ENCODE data around the gene ELP1. TPM values are rescaled to one million over a fixed set of nuclear protein-coding genes. Genes with fewer than 3 reads are reported as not detected.

The ELP1 gene
- total RNA-seq, 3 donors from 2014 or later (not counting 1 experiment from before 2014, with no cell fraction given) = 21.8 to 33.0 (median 28.2) TPM

DNA sequence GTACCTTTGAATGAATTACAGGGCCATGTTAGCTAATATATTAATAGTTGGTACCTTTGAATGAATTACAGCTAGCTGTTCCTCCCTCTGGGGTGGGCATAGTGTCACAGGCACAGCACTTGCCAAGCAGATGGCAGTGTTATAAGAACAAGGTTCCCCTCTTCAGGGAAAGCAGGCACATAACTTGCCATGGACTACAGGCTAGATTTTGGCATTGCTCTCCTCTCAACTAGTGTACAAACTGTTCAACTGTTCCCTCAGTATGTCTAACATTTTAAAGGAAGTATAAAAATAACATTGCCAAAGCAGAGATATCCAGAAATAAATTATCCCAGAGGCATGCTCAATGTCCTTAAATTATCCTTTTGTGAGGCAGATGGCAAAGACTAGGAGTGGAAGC, 34.0 kb upstream of the ELP1 start:
- no peak for ATAC-seq

DNA sequence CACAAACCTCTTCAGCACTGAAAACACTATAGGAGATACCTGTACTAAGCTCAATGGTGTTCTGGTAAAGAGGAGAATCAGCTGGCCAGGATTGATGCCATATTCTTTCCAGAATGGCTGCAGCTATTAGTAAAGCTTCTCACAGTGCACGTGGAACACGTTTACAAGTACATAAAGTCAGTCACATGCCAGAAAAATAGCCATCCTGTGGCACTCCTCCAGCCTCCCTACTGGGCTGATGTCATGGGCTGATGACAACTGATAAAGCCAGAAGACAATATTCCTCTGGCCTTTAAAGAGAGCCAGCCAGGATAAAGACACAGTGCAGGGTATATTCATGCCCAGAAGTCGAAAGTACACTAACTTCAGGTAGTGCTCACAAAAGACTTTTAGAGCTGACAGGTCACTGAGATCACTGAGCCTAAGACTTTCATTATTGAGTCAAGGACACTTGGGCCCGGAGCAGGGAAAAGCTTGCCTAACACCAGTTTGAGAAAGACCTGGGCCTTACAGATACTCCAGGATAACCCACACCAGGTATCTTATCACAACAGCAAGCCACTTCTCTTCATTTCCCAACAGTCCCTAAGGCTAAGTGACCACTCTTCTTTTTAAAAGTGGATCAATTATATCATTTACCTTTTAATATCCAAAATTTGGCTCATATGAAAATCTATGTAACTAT, 29.7 kb upstream of the ELP1 start:
- Mint-ChIP-seq H3K27me3 (ENCODE audit: low read depth in 2 of 2) (no peaks in the 10 kb centered on the region), H3K27ac (no peak overlapping the region), H3K36me3 (no peaks in the 10 kb centered on the region), H3K9me3 (no peaks in the 10 kb centered on the region), H3K4me1 (no peaks in the 10 kb centered on the region), H3K4me3 (no peak overlapping the region)
- no peaks in the 10 kb centered on the region for H3K4me1 ChIP-seq (ENCODE audit: control insufficient read depth, insufficient read depth, low read length)
- TF ChIP-seq, protein P1, sequence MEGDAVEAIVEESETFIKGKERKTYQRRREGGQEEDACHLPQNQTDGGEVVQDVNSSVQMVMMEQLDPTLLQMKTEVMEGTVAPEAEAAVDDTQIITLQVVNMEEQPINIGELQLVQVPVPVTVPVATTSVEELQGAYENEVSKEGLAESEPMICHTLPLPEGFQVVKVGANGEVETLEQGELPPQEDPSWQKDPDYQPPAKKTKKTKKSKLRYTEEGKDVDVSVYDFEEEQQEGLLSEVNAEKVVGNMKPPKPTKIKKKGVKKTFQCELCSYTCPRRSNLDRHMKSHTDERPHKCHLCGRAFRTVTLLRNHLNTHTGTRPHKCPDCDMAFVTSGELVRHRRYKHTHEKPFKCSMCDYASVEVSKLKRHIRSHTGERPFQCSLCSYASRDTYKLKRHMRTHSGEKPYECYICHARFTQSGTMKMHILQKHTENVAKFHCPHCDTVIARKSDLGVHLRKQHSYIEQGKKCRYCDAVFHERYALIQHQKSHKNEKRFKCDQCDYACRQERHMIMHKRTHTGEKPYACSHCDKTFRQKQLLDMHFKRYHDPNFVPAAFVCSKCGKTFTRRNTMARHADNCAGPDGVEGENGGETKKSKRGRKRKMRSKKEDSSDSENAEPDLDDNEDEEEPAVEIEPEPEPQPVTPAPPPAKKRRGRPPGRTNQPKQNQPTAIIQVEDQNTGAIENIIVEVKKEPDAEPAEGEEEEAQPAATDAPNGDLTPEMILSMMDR (IDR thresholded peaks at IDR 0.05) = no peak
- no peaks in the 10 kb centered on the region for H3K9me3 ChIP-seq (ENCODE audit: control insufficient read depth, insufficient read depth, low read length)
- no peak for DNase-seq
- H3K36me3 ChIP-seq (ENCODE audit: control insufficient read depth, insufficient read depth, low read length) = no peaks in the 10 kb centered on the region
- ATAC-seq = no peak
- intact Hi-C loops (cut with micrococcal nuclease) = no loop called here
- no peak overlapping the region for H3K27ac ChIP-seq (ENCODE audit: low read length)
- no peak overlapping the region for H3K4me3 ChIP-seq (ENCODE audit: low read length)
- H3K27me3 ChIP-seq (ENCODE audit: control insufficient read depth, insufficient read depth, low read length) = no peaks in the 10 kb centered on the region
- WGBS (ENCODE audit: insufficient coverage) = 92% methylated on average over 4 of the region's 4 CpGs

More for the DNA sequence above, 34.0 kb upstream of the ELP1 start:
- Mint-ChIP-seq H3K4me3 (no peak overlapping the region), H3K27me3 (ENCODE audit: low read depth in 2 of 2) (no peaks in the 10 kb centered on the region), H3K4me1 (no peaks in the 10 kb centered on the region), H3K36me3 (no peaks in the 10 kb centered on the region), H3K9me3 (no peaks in the 10 kb centered on the region), H3K27ac (no peak overlapping the region)
- TF ChIP-seq, protein P1 (IDR thresholded peaks at IDR 0.05) = no peak
- no peak for DNase-seq
- intact Hi-C loops (cut with micrococcal nuclease) = no loop called here
- H3K27ac ChIP-seq (ENCODE audit: low read length) = no peak overlapping the region
- H3K4me3 ChIP-seq (ENCODE audit: low read length) = no peak overlapping the region
- no peaks in the 10 kb centered on the region for H3K27me3 ChIP-seq (ENCODE audit: control insufficient read depth, insufficient read depth, low read length)
- H3K4me1 ChIP-seq (ENCODE audit: control insufficient read depth, insufficient read depth, low read length) = no peaks in the 10 kb centered on the region
- H3K9me3 ChIP-seq (ENCODE audit: control insufficient read depth, insufficient read depth, low read length) = no peaks in the 10 kb centered on the region
- no peaks in the 10 kb centered on the region for H3K36me3 ChIP-seq (ENCODE audit: control insufficient read depth, insufficient read depth, low read length)

DNA sequence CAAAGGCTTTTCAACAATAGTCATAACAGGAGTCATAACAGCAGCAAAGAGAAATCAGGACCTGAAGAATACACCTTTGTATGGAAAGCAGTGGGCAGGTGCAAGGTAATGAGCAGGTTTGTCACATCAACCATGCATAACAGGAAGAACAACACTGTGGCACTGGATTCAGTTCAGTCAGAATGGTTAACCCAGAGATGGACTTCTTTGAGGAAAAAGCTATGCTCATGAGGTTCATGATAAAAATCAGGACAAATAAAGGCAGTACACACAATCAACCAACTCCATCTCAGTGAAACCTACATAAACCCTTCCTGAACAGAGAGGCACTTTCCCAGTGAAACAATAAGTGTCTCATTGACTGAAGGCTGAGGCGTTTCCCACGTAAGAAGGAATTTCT, 27.2 kb upstream of the ELP1 start:
- no peak for ATAC-seq
- TF ChIP-seq, protein P1 (IDR thresholded peaks at IDR 0.05) = no peak
- H3K4me3 Mint-ChIP-seq = no peak overlapping the region

DNA sequence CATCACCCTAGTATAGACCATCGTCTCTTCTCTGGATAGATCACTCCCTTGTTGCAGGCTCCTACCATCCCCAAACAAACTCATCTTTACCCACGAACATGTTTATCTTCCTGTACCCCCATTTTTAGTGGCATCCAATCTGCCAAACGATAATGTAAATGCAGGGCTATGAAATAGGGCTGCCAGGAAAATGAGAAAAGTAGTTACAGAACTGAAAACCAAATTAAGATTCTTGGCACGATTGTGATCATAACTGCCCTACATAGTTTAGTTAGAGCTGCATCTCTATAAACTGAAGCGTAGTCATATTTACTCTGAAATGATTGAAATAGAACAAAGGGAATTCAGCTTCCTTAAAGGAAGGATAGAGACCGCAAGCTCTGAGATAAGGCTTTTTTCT, 26.4 kb upstream of the ELP1 start:
- DNase-seq (no peak), ATAC-seq (no peak)
- Histone ChIP-seq H3K4me3 (ENCODE audit: low read length) (no peak overlapping the region), H3K4me1 (ENCODE audit: control insufficient read depth, insufficient read depth, low read length) (no peaks in the 10 kb centered on the region), H3K27ac (ENCODE audit: low read length) (no peak overlapping the region), H3K9me3 (ENCODE audit: control insufficient read depth, insufficient read depth, low read length) (no peaks in the 10 kb centered on the region), H3K36me3 (ENCODE audit: control insufficient read depth, insufficient read depth, low read length) (no peaks in the 10 kb centered on the region), H3K27me3 (ENCODE audit: control insufficient read depth, insufficient read depth, low read length) (no peaks in the 10 kb centered on the region)
- Mint-ChIP-seq H3K36me3 (no peaks in the 10 kb centered on the region), H3K4me3 (no peak overlapping the region), H3K9me3 (no peaks in the 10 kb centered on the region), H3K4me1 (no peaks in the 10 kb centered on the region), H3K27ac (no peak overlapping the region), H3K27me3 (ENCODE audit: low read depth in 2 of 2) (no peaks in the 10 kb centered on the region)
- whole genome bisulfite sequencing (ENCODE audit: insufficient coverage) = 76% methylated on average over 5 of the region's 6 CpGs
- intact Hi-C loops (cut with micrococcal nuclease) = no loop called here
- TF ChIP-seq, protein P1 (IDR thresholded peaks at IDR 0.05) = no peak

More for the DNA sequence above, 27.2 kb upstream of the ELP1 start:
- Histone ChIP-seq H3K9me3 (ENCODE audit: control insufficient read depth, insufficient read depth, low read length) (no peaks in the 10 kb centered on the region), H3K4me1 (ENCODE audit: control insufficient read depth, insufficient read depth, low read length) (no peaks in the 10 kb centered on the region), H3K27ac (ENCODE audit: low read length) (no peak overlapping the region), H3K27me3 (ENCODE audit: control insufficient read depth, insufficient read depth, low read length) (no peaks in the 10 kb centered on the region), H3K36me3 (ENCODE audit: control insufficient read depth, insufficient read depth, low read length) (no peaks in the 10 kb centered on the region), H3K4me3 (ENCODE audit: low read length) (no peak overlapping the region)
- no peak for DNase-seq
- WGBS (ENCODE audit: insufficient coverage) = 100% methylated on average over 2 of the region's 2 CpGs
- no peaks in the 10 kb centered on the region for H3K9me3 Mint-ChIP-seq
- H3K4me1 Mint-ChIP-seq = no peaks in the 10 kb centered on the region
- no peaks in the 10 kb centered on the region for H3K27me3 Mint-ChIP-seq (ENCODE audit: low read depth in 2 of 2)
- H3K36me3 Mint-ChIP-seq = no peaks in the 10 kb centered on the region
- H3K27ac Mint-ChIP-seq = no peak overlapping the region
- intact Hi-C loops (cut with micrococcal nuclease) = no loop called here

Measured in natural killer cell (primary cell).